Endothelial cell (in vitro differentiated cells): ENCODE measurements around the gene PNMT. TPM values are rescaled to one million over a fixed set of nuclear protein-coding genes. Genes with fewer than 3 reads are reported as not detected.

ENCODE experiments used
- DNase-seq: peaks from one replicate; pipeline ENCODE4 v3.0.0; 2021; ENCODE audit warnings: low spot score
- H3K27ac Mint-ChIP-seq: one replicate; pipeline ENCODE4 v1.8.0; 2021; ENCODE audit warnings: mixed read lengths, inconsistent platforms; ENCODE audit not compliant: unreplicated experiment
- H3K27me3 Mint-ChIP-seq: one replicate; pipeline ENCODE4 v1.8.0; 2021; ENCODE audit warnings: mild to moderate bottlenecking, moderate library complexity, mixed read lengths, inconsistent platforms; ENCODE audit not compliant: unreplicated experiment
- H3K36me3 Mint-ChIP-seq: one replicate; pipeline ENCODE4 v1.8.0; 2021; ENCODE audit warnings: mild to moderate bottlenecking, low read depth, mixed read lengths, inconsistent platforms; ENCODE audit not compliant: unreplicated experiment
- H3K4me1 Mint-ChIP-seq: one replicate; pipeline ENCODE4 v1.8.0; 2021; ENCODE audit warnings: mild to moderate bottlenecking, mixed read lengths, inconsistent platforms; ENCODE audit not compliant: unreplicated experiment
- H3K4me3 Mint-ChIP-seq: one replicate; pipeline ENCODE4 v1.8.0; 2021; ENCODE audit warnings: mild to moderate bottlenecking, mixed read lengths, inconsistent platforms; ENCODE audit not compliant: unreplicated experiment
- H3K9me3 Mint-ChIP-seq: one replicate; pipeline ENCODE4 v1.8.0; 2021; ENCODE audit warnings: mixed read lengths, inconsistent platforms; ENCODE audit not compliant: unreplicated experiment
- CTCF ChIP-seq: fragments of 200-600 bp; sonication (generic); IDR thresholded peaks from one replicate; pipeline ENCODE4 v1.5.0; 2021; ENCODE audit warnings: antibody characterized with exemption; ENCODE audit not compliant: unreplicated experiment
- total RNA-seq: library from RNA; stranded (reverse); fragmentation: NEBNext Ultra II Directional; extraction: Animal tissue kit (Norgen Biotek cat#: 25700); gene quantifications from one replicate; pipeline ENCODE4 v1.2.1, GENCODE V29; 2021; ENCODE audit not compliant: unreplicated experiment

Gene PNMT
- total RNA-seq, 1 donor from 2014 or later = not detected

- Mint-ChIP-seq H3K9me3 (no peaks in the 10 kb centered on the region), H3K36me3 (peaks cover 9% of the 10 kb centered on the region), H3K27me3 (peaks cover 7% of the 10 kb centered on the region), H3K27ac (peak overlapping the region; percentile 82), H3K4me1 (peaks cover 29% of the 10 kb centered on the region), H3K4me3 (peak overlapping the region; percentile 73)
- no peak for TF ChIP-seq CTCF
- no peak for DNase-seq
Observed at GRCh38 chr17:39651923-39652586, 16.2 kb upstream of the PNMT start.

DNA sequence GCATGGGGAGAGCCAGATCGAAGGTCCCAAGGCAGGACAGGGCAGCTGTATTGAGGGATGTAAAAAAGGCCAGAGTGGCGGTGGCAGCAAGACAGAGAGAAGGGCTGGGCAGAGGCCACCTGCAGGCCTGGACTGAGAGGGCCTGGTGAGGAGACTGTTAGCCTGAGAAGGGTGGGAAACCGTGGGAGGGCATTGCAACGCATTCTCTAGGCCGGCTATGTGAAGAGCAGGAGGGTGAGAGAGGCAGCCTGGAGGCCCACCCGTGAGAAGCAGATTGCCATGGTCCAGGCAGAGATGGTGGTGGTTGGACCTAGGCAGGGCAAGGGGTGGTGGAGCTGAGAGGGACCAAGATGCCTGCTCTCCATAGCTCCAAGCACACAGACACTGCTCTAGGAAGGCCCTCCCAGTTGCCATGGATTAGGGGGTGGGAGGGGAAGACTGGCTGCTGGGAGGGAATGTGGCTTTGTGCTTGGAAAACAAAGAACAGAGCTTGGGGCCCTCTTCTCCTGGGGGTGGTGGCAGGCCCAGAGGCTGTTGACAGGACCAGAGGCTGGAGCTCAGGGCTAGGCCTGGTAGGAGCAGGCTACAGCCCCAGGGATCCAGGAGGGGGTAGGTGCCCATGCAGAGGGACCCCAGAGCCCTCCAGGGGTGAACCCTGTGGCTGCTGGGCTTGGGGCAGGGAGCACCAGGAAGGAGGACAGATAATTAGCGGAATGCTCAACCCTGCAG is 15.5 kb upstream of the PNMT start:
- TF ChIP-seq CTCF = no peak
- H3K4me1 Mint-ChIP-seq = peaks cover 29% of the 10 kb centered on the region
- peak overlapping the region; percentile 82 for H3K27ac Mint-ChIP-seq
- H3K4me3 Mint-ChIP-seq = peak overlapping the region; percentile 73
- H3K9me3 Mint-ChIP-seq = no peaks in the 10 kb centered on the region
- no peak for DNase-seq
- H3K27me3 Mint-ChIP-seq = peaks cover 7% of the 10 kb centered on the region
- H3K36me3 Mint-ChIP-seq = peaks cover 9% of the 10 kb centered on the region

DNA sequence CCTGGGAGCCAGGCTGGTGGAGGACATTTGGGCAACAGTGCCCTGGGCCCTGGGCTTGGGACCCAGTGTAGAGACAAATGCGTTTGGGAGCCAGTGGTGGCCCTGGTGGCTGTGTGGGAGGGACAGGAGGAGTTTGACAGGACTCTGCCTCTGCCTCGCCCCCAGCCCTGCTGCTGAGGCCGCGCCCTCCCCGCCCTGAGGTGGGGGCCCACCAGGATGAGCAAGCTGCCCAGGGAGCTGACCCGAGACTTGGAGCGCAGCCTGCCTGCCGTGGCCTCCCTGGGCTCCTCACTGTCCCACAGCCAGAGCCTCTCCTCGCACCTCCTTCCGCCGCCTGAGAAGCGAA is 15.0 kb upstream of the PNMT start:
- Mint-ChIP-seq H3K4me3 (no peak overlapping the region), H3K9me3 (no peaks in the 10 kb centered on the region), H3K36me3 (peaks cover 9% of the 10 kb centered on the region), H3K27me3 (peaks cover 7% of the 10 kb centered on the region), H3K4me1 (peaks cover 29% of the 10 kb centered on the region), H3K27ac (no peak overlapping the region)
- TF ChIP-seq CTCF = no peak
- DNase-seq = no peak

DNA sequence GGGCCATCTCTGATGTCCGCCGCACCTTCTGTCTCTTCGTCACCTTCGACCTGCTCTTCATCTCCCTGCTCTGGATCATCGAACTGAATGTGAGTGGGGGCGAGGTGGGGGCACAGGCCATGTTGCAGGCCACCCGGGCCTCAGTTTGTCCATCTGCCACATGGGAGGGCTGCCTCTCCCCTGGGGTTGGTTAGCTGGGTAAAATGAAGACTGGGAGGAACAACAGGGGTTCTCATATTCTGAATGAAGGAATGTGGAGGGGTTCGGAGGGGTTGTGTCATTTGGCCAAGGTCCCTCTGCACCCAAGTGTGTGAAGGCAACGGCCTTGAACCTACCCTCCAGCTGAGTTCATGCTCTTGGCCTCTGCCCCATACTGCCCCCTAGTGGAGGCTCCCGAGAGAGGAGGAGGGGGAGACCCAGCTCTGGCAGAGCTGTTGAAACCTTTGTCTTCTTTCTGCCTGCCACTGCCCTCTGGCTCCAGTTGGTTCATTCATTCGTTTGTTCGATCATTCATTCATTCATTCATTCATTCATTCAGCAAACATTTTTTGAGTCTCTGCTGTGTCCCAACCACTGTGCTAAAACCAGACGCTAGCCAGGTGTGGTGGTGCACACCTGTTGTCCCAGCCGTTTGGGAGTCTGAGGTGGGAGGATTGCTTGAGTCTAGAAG is 14.5 kb upstream of the PNMT start:
- DNase-seq = peak; percentile 83
- Mint-ChIP-seq H3K4me3 (peak overlapping the region; percentile 56), H3K27ac (no peak overlapping the region), H3K9me3 (no peaks in the 10 kb centered on the region), H3K4me1 (peaks cover 29% of the 10 kb centered on the region), H3K36me3 (peaks cover 9% of the 10 kb centered on the region), H3K27me3 (peaks cover 7% of the 10 kb centered on the region)
- peak; percentile 74 for TF ChIP-seq CTCF

- DNase-seq = no peak
Observed at GRCh38 chr17:39655105-39655504, 13.1 kb upstream of the PNMT start.

More at GRCh38 chr17:39655105-39655504, 13.1 kb upstream of the PNMT start:
- Mint-ChIP-seq H3K4me1 (peaks cover 27% of the 10 kb centered on the region), H3K27ac (peak overlapping the region; percentile 18), H3K9me3 (no peaks in the 10 kb centered on the region), H3K36me3 (peaks cover 7% of the 10 kb centered on the region), H3K4me3 (peak overlapping the region; percentile 62), H3K27me3 (peaks cover 7% of the 10 kb centered on the region)
- no peak for TF ChIP-seq CTCF
